ENCODE measurements around the gene RNF213.

RNF213 gene

GRCh38 chr17:80422981-80423380 is 162.3 kb downstream of the RNF213 start:
- H3K4me1 ChIP-seq (ENCODE audit: insufficient read depth, low read length, severe bottlenecking) = no peaks in the 10 kb centered on the region
- H4K20me1 ChIP-seq (ENCODE audit: insufficient read depth, low read length) = no peaks in the 10 kb centered on the region
- no peak overlapping the region for H2AFZ ChIP-seq (ENCODE audit: low read length)
- H3K4me2 ChIP-seq (ENCODE audit: low read length) = no peak overlapping the region
- H3K9me2 ChIP-seq (ENCODE audit: low read depth, low read length) = no peaks in the 10 kb centered on the region
- TF ChIP-seq EZH2 (IDR thresholded peaks at IDR 0.05; ENCODE audit: borderline replicate concordance, low read length) = no peak
- TF ChIP-seq CTCF (IDR thresholded peaks at IDR 0.05; ENCODE audit: low read length) = no peak
- H3F3A ChIP-seq (ENCODE audit: insufficient read depth, low read length) = no peaks in the 10 kb centered on the region
- H3K27ac ChIP-seq (ENCODE audit: low read depth, low read length, poor library complexity, severe bottlenecking) = no peak overlapping the region
- H3K9me3 ChIP-seq (ENCODE audit: low read length) = no peaks in the 10 kb centered on the region
- no peak overlapping the region for H3K9ac ChIP-seq (ENCODE audit: low read length)
- H3K27me3 ChIP-seq (ENCODE audit: insufficient read depth, low read length) = no peaks in the 10 kb centered on the region; the same call in 1 of the 2 replicates
- H3K79me2 ChIP-seq (ENCODE audit: insufficient read depth, low read length) = no peaks in the 10 kb centered on the region
- H3K36me3 ChIP-seq (ENCODE audit: insufficient read depth, low read length) = no peaks in the 10 kb centered on the region
- H3K4me3 ChIP-seq (ENCODE audit: low read depth, low read length, poor library complexity, severe bottlenecking) = no peak overlapping the region

DNA sequence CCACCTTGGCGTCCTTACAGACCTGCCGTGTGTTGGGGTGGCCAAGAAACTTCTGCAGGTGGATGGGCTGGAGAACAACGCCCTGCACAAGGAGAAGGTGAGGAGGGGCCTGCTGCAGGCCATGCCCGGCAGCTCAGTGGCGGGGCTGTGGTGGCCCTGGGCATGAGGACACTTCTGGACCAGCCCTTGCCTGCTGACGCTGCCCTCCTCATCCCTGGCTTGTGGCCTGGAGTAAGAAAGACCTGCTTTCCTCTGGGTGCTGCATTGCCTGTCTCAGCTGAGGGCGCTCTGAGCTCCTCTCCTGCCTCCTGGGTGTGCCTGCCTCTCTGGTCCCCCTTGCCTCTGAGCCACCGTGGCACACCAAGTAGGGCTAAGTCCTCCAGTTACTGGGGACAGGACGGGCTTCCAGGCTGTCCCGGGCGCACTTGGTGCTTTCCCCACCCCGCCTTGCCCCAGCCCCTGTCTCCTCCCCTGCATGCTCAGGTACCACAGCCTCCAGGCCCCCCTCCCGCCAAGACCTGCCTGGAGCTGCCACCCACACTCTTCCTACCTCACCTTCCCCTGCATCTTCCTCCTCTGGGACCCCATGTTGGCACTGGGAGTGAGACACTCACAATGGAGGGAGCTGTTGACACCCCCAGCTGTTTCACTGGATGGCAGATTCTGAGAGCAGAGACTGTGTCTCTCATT is 163.0 kb downstream of the RNF213 start:
- no peaks in the 10 kb centered on the region for H3K9me3 ChIP-seq (ENCODE audit: low read length)
- H3K9me2 ChIP-seq (ENCODE audit: low read depth, low read length) = no peaks in the 10 kb centered on the region
- H3K4me3 ChIP-seq (ENCODE audit: low read depth, low read length, poor library complexity, severe bottlenecking) = no peak overlapping the region
- H3K27ac ChIP-seq (ENCODE audit: low read depth, low read length, poor library complexity, severe bottlenecking) = no peak overlapping the region
- no peak overlapping the region for H2AFZ ChIP-seq (ENCODE audit: low read length)
- no peaks in the 10 kb centered on the region for H4K20me1 ChIP-seq (ENCODE audit: insufficient read depth, low read length)
- H3K9ac ChIP-seq (ENCODE audit: low read length) = no peak overlapping the region
- no peaks in the 10 kb centered on the region for H3K79me2 ChIP-seq (ENCODE audit: insufficient read depth, low read length)
- H3F3A ChIP-seq (ENCODE audit: insufficient read depth, low read length) = no peaks in the 10 kb centered on the region
- TF ChIP-seq CTCF (IDR thresholded peaks at IDR 0.05; ENCODE audit: low read length) (no peak), EZH2 (IDR thresholded peaks at IDR 0.05; ENCODE audit: borderline replicate concordance, low read length) (no peak)
- no peaks in the 10 kb centered on the region for H3K4me1 ChIP-seq (ENCODE audit: insufficient read depth, low read length, severe bottlenecking)
- H3K27me3 ChIP-seq (ENCODE audit: insufficient read depth, low read length) = no peaks in the 10 kb centered on the region; the same call in 1 of the 2 replicates
- H3K36me3 ChIP-seq (ENCODE audit: insufficient read depth, low read length) = no peaks in the 10 kb centered on the region
- no peak overlapping the region for H3K4me2 ChIP-seq (ENCODE audit: low read length)

DNA sequence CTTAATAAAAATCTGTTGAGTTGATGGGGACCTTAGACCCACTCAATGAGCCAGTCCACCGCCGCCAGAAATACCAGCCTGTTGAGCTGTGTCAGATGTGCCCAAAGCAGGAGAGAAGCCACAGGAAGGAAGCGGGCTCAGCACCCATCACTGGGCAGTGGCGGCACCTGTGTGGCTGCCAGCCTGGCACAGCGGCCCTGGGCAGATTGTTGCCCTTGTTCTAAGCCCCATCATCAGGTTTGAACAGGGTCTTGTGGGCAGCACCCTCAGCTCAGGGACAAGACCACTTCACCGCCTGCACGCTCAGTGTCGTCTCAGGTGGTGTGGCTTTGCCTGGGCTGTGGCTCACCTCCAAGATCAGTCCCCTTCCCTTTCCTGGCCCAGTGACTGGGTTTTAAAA is 163.6 kb downstream of the RNF213 start:
- Histone ChIP-seq H3K4me2 (ENCODE audit: low read length) (no peak overlapping the region), H3K4me3 (ENCODE audit: low read depth, low read length, poor library complexity, severe bottlenecking) (no peak overlapping the region), H3K36me3 (ENCODE audit: insufficient read depth, low read length) (no peaks in the 10 kb centered on the region), H3K9me2 (ENCODE audit: low read depth, low read length) (no peaks in the 10 kb centered on the region), H3K9me3 (ENCODE audit: low read length) (no peaks in the 10 kb centered on the region), H4K20me1 (ENCODE audit: insufficient read depth, low read length) (no peaks in the 10 kb centered on the region), H3K4me1 (ENCODE audit: insufficient read depth, low read length, severe bottlenecking) (no peaks in the 10 kb centered on the region), H3K27me3 (ENCODE audit: insufficient read depth, low read length) (no peaks in the 10 kb centered on the region; the same call in 1 of the 2 replicates), H3F3A (ENCODE audit: insufficient read depth, low read length) (no peaks in the 10 kb centered on the region), H3K27ac (ENCODE audit: low read depth, low read length, poor library complexity, severe bottlenecking) (no peak overlapping the region), H3K9ac (ENCODE audit: low read length) (no peak overlapping the region), H3K79me2 (ENCODE audit: insufficient read depth, low read length) (no peaks in the 10 kb centered on the region), H2AFZ (ENCODE audit: low read length) (no peak overlapping the region)
- TF ChIP-seq CTCF (IDR thresholded peaks at IDR 0.05; ENCODE audit: low read length) = no peak
- no peak for TF ChIP-seq EZH2 (IDR thresholded peaks at IDR 0.05; ENCODE audit: borderline replicate concordance, low read length)
